ENCODE measurements around the gene ZNF581.

DNA sequence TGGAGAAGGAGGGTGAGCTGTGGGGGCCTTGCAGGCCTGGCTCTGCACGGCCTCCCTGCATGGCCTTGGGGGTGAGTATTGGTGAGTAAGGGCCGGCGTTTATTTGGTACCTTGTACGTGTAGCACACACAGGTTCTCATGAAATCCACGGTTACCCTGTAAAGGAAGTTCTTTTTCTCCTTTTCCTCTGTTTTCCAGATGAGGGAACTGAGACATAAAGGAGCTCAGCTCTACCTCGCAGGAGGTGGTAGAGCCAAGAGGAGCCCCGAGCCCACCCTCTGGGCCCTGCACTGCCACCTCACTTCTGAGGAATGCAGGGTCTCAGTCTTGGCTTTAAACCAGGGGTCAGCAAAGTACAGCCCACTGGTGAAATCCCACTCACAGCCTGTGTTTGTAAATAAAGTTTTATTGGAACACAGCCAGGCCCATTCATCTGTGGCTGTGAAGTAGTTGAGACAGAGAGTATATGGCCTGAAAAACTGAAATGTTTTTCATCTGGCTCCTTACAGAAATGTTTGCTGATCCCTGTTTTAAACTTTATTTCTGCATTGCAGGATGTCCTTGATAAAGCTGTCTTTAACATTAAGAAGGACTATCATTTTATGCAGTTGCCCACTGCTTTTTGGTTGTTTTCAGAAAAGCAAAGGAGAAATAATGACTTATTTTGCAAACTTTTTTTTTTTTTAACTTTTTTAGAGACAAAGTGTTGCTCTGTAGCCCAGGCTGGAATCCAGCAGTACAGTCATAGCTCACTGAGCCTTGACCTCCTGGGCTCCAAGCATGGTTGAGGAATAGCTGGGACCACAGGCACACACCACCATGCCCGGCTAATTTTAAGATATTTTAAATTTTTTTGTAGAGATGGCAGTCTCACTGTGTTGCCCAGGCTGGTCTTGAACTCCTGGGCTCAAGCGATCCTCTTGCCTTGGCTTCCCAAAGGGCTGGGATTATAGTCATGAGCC lies 38.0 kb downstream of the ZNF581 start:
- TF ChIP-seq, protein P1, sequence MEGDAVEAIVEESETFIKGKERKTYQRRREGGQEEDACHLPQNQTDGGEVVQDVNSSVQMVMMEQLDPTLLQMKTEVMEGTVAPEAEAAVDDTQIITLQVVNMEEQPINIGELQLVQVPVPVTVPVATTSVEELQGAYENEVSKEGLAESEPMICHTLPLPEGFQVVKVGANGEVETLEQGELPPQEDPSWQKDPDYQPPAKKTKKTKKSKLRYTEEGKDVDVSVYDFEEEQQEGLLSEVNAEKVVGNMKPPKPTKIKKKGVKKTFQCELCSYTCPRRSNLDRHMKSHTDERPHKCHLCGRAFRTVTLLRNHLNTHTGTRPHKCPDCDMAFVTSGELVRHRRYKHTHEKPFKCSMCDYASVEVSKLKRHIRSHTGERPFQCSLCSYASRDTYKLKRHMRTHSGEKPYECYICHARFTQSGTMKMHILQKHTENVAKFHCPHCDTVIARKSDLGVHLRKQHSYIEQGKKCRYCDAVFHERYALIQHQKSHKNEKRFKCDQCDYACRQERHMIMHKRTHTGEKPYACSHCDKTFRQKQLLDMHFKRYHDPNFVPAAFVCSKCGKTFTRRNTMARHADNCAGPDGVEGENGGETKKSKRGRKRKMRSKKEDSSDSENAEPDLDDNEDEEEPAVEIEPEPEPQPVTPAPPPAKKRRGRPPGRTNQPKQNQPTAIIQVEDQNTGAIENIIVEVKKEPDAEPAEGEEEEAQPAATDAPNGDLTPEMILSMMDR (conservative IDR thresholded peaks at IDR 0.05 in 1 of 2, IDR thresholded peaks at IDR 0.05 in 1 of 2; ENCODE audit: extremely low read depth in 1 of 2, insufficient read depth in 1 of 2, low read depth in 1 of 2, low read length in 2 of 2), result no peak
- no peak for TF ChIP-seq EZH2 (IDR thresholded peaks at IDR 0.05; ENCODE audit: borderline replicate concordance, low read length)
